Motor neuron (in vitro differentiated cells): Measurements from ENCODE around the gene TMEM170B. TPM values are rescaled to one million over a fixed set of nuclear protein-coding genes. Genes with fewer than 3 reads are reported as not detected.

Source experiments
- ATAC-seq, 8 experiments: fragments of 200-7000 bp; cut with Tn5 transposase; replicated peaks in 6 of 8; 2 replicates each; pipeline ENCODE4 v1.8.0; 2021; ENCODE audit warnings: mild to moderate bottlenecking in 8 of 8, moderate library complexity in 8 of 8
- H3K27ac ChIP-seq, 2 donors: fragments of 250-450 bp; sonication (Bioruptor Pico); 2 replicates each; pipeline ENCODE4 v1.9.0; 2021; ENCODE audit warnings: antibody characterized with exemption in 2 of 2, mild to moderate bottlenecking in 2 of 2, moderate library complexity in 1 of 2
- H3K4me1 ChIP-seq, 2 donors: fragments of 250-450 bp; sonication (Bioruptor Pico); replicated peaks in 1 of 2; 2 replicates each; pipeline ENCODE4 v1.6.1; 2021; ENCODE audit warnings: antibody characterized with exemption in 2 of 2, mild to moderate bottlenecking in 2 of 2, moderate library complexity in 1 of 2
- H3K4me3 ChIP-seq, 5 donors: fragments of 250-450 bp; sonication (Bioruptor Pico); 2 replicates each; pipeline ENCODE4 v1.9.0; 2021; ENCODE audit warnings: antibody characterized with exemption in 5 of 5, mild to moderate bottlenecking in 5 of 5, moderate library complexity in 4 of 5
- WGBS, 10 experiments: fragments of 450-650 bp; shearing (Covaris generic); methylation state at CpG; one replicate each; pipeline ENCODE4 v1.0.0; 2022; 5-methylcytosine and 5-hydroxymethylcytosine counted together
- in situ Hi-C, 9 experiments: fragments of 400-800 bp; cut with MboI; loops; one replicate each; pipeline ENCODE4 v1.15.0; 2021; ENCODE audit warnings: low sequenced_read_pairs in 9 of 9, low pct_unique_long_range_greater_than_20kb in 2 of 9; ENCODE audit not compliant: unreplicated experiment in 9 of 9
- total RNA-seq, 8 experiments: library from RNA; unstranded; fragments of 300-600 nt; gene quantifications; 2 replicates each; pipeline versions ENCODE4 v1.2.3 to v1.2.4, GENCODE V29; 2022

TMEM170B gene
- total RNA-seq, 8 experiments from 2014 or later: 1.0 to 24.1 (median 20.4) TPM

DNA sequence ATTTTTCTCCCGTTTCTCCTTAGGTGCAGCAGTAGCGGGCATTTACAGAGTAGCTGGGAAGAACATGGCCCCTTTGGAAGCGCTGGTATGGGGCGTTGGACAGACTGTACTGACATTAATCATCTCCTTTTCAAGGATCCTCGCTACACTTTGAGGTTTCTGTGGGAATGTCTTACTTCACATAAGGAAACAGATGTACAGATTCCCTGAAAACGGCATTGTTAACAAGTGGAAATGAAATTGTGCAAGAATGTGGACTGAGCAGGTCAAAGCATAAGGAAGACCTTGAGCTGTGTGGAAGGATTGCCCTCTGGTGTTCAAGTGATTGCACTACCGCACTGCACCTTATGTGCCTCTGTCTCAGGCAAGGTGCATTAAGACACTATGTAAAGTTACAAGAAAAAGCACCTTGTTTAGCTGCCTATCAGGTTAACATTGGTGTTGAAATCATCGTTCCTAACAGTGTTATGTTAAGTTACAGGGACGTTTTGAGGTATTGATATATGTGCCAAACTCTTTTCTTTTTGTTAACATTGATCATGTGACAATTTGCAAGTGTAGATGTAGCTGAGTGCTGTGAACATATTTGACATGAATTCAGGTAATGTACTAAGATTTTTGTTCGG is 38.0 kb downstream of the TMEM170B start:
- WGBS, 10 experiments: 28 to 79% (median 55%) methylated on average over 4 to 10 of the region's 10 CpGs
- ATAC-seq: peak; percentile 86 to 100 (median 99)
- in situ Hi-C loops: loop anchor here in 2 of 9 experiments (25.0 kb wide), 2 partner anchors 662 to 1012 kb away; no protein-coding TSS in a partner anchor
- Histone ChIP-seq H3K4me1 (no peaks in the 10 kb centered on the region), H3K4me3 (no peak overlapping the region), H3K27ac (no peak overlapping the region)

- 31 to 100% (median 81%) methylated on average over 2 to 4 of the region's 4 CpGs; no CpG with 5 or more reads in 1 of the 10 experiments for WGBS, 10 experiments
- ATAC-seq: peak in 1 of 8 experiments; percentile 46
- in situ Hi-C loops: loop anchor here in 2 of 9 experiments (25.0 kb wide), 2 partner anchors 656 to 1006 kb away; no protein-coding TSS in a partner anchor
- Histone ChIP-seq H3K4me1 (no peaks in the 10 kb centered on the region), H3K27ac (no peak overlapping the region), H3K4me3 (no peak overlapping the region)
Observed at GRCh38 chr6:11580686-11581405, 43.3 kb downstream of the TMEM170B start.

DNA sequence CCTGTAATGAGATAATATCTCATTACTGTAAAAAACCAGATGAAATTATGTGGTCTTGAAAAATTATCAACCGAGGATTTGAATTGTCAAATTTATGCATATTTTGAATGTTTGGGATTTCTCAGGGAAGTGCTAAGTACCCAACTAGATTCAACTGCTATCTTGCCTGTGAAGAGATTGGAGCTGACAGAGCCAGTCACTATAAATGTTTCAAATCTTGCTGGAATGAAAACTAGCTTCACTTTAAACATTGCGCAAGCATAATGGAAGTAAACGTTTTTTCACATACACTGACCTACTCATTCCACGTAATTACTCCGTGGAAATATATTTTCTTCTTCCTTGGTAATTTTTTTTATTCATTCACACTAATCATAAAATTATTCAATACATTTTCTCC is 46.7 kb downstream of the TMEM170B start:
- WGBS, 10 experiments: 41 to 97% (median 77%) methylated on average over 4 to 5 of the region's 5 CpGs
- no peak overlapping the region for H3K27ac ChIP-seq
- in situ Hi-C loops: loop anchor here in 2 of 9 experiments (25.0 kb wide), 2 partner anchors 653 to 1003 kb away; no protein-coding TSS in a partner anchor
- H3K4me1 ChIP-seq: no peaks in the 10 kb centered on the region
- H3K4me3 ChIP-seq: no peak overlapping the region
- ATAC-seq: no peak

GRCh38 chr6:11585426-11586016 is 48.0 kb downstream of the TMEM170B start:
- H3K4me3 ChIP-seq: no peak overlapping the region
- ATAC-seq: no peak
- H3K27ac ChIP-seq: no peak overlapping the region
- no peaks in the 10 kb centered on the region for H3K4me1 ChIP-seq
- WGBS, 10 experiments: 0 to 71% (median 14%) methylated on average over 1 of the region's 1 CpG
- in situ Hi-C loops: loop anchor here in 2 of 9 experiments (25.0 kb wide), 2 partner anchors 652 to 1002 kb away; no protein-coding TSS in a partner anchor

DNA sequence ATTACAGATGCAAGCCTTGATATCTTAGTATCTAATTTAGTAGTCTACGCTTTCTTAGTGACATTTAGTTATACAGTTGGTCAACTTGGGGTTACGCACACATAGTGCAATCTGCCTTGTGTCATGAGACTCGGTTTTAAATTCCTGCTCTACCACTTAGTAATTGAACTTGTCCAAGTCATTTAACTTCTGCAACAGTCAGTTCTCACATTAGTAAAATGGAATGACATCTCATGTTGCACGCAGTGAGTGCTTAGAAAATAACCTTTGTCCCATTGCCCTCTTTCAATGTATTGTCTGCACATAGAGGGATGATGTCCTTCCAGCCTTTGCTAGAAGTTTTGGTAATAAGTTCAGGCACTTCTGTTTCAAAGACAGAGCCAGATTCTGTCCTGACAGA is 48.6 kb downstream of the TMEM170B start:
- in situ Hi-C loops: loop anchor here in 2 of 9 experiments (25.0 kb wide), 2 partner anchors 651 to 1001 kb away; no protein-coding TSS in a partner anchor
- 60 to 100% (median 76%) methylated on average over 1 to 4 of the region's 4 CpGs; no CpG with 5 or more reads in 2 of the 10 experiments for WGBS, 10 experiments
- H3K27ac ChIP-seq: no peak overlapping the region
- H3K4me1 ChIP-seq: no peaks in the 10 kb centered on the region
- ATAC-seq: no peak
- no peak overlapping the region for H3K4me3 ChIP-seq

- no peaks in the 10 kb centered on the region for H3K4me1 ChIP-seq
- no peak overlapping the region for H3K27ac ChIP-seq
- WGBS, 10 experiments: 3 to 93% (median 56%) methylated on average over 1 to 7 of the region's 7 CpGs
- peak in 4 of 8 experiments; percentile 90 to 100 (median 98) for ATAC-seq
- H3K4me3 ChIP-seq: no peak overlapping the region
- in situ Hi-C loops: loop anchor here in 2 of 9 experiments (25.0 kb wide), 2 partner anchors 651 to 1001 kb away; no protein-coding TSS in a partner anchor
Observed at GRCh38 chr6:11586536-11586935, 49.0 kb downstream of the TMEM170B start.

GRCh38 chr6:11589261-11589660 is 51.7 kb downstream of the TMEM170B start:
- ATAC-seq: no peak
- no peak overlapping the region for H3K27ac ChIP-seq
- H3K4me1 ChIP-seq: no peaks in the 10 kb centered on the region
- in situ Hi-C loops: loop anchor here in 2 of 9 experiments (25.0 kb wide), 2 partner anchors 648 to 998 kb away; no protein-coding TSS in a partner anchor
- 50 to 100% (median 74%) methylated on average over 1 to 3 of the region's 3 CpGs; no CpG with 5 or more reads in 1 of the 10 experiments for WGBS, 10 experiments
- no peak overlapping the region for H3K4me3 ChIP-seq

DNA sequence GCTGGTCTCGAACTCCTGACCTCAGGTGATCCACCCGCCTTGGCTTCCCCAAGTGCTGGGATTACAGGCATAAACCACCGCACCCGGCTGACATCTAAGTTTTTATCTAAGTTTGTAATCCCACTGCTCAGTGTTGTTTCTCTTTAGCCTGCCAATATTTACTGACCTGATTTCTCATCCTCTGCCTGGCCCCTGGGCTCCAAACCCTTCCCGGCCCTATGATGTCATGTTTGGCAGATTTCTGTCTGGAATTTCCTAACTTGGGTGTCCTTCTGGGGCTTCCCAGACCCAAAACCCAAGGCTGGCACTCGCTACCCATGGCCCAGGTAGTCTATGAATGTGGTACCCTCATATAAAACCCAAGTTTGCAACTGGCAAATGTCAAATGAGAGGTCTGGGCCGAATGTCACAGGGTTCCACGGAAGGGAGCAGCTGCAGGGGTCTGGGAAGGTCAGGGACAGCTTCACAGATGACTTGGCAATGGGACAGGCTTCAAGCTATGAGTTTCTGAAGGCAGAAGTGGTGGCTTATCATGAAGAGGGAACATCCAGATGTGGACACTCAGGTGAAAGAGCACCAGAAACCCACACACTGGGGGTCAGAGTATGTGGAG is 54.9 kb downstream of the TMEM170B start:
- Histone ChIP-seq H3K4me3 (no peak overlapping the region), H3K4me1 (no peaks in the 10 kb centered on the region), H3K27ac (no peak overlapping the region)
- 40 to 100% (median 56%) methylated on average over 1 to 5 of the region's 8 CpGs; no CpG with 5 or more reads in 3 of the 10 experiments for WGBS, 10 experiments
- no peak for ATAC-seq
- in situ Hi-C loops: loop anchor here in 2 of 9 experiments (25.0 kb wide), 2 partner anchors 645 to 995 kb away; no protein-coding TSS in a partner anchor

- Histone ChIP-seq H3K4me1 (no peaks in the 10 kb centered on the region), H3K4me3 (no peak overlapping the region), H3K27ac (no peak overlapping the region)
- no peak for ATAC-seq
- WGBS, 10 experiments: 57 to 100% (median 83%) methylated on average over 1 to 7 of the region's 9 CpGs; no CpG with 5 or more reads in 3 of the 10 experiments
- in situ Hi-C loops: loop anchor here in 2 of 9 experiments (25.0 kb wide), 2 partner anchors 644 to 994 kb away; no protein-coding TSS in a partner anchor
Observed at GRCh38 chr6:11593096-11593495, 55.5 kb downstream of the TMEM170B start.

DNA sequence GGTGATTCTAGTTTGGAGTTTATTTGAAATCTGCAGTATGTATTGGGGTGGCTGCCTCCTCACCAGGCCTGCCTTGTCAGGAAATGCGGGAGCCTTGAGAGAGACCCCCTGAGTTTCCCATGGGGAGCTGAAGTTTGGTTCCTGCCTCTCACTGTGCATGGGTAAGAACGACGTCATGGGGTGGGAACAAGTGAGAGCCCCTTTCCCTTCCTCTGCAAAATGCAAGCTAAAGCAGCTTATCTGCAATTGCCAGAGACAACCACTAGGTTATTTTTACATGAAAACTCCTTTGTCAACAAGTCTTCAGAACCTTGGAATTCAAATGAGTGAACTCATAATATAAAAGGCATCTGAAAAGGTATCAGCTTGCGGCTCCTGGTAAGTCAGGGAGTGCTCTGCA is 58.4 kb downstream of the TMEM170B start:
- Histone ChIP-seq H3K4me3 (no peak overlapping the region), H3K4me1 (no peaks in the 10 kb centered on the region), H3K27ac (no peak overlapping the region)
- in situ Hi-C loops: loop anchor here in 2 of 9 experiments (25.0 kb wide), 2 partner anchors 641 to 991 kb away; no protein-coding TSS in a partner anchor
- WGBS, 10 experiments: 60 to 100% (median 91%) methylated on average over 1 to 4 of the region's 4 CpGs; no CpG with 5 or more reads in 1 of the 10 experiments
- no peak for ATAC-seq

DNA sequence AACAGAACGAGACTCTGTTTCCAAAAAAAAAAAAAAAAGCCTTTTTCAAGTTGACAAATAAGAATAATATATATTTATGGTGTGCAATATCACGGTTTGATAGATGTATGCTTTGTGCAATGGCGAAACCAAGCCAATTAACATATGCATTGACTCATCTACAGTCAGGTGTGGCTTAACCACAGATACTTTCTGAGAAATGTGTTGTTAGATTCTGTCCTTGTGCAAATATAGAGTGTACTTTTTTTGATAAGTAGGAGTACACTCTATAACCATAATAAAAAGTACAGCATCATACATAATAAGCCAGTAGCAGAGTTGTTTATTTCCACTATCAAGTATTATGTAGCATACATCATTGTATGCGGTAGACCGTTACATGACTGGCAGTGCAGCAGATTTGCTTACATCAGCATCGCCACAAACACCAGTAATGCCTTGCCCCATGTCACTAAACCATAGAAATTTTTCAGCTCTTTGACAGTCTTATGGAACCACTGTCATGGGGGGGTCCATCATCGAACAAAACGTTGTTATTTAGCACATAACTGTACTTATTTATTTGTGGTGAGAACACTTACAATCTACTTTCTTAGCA is 59.2 kb downstream of the TMEM170B start:
- peak in 2 of 8 experiments; percentile 33 to 63 for ATAC-seq
- H3K27ac ChIP-seq: no peak overlapping the region
- H3K4me3 ChIP-seq: no peak overlapping the region
- H3K4me1 ChIP-seq: no peaks in the 10 kb centered on the region
- 47 to 100% (median 94%) methylated on average over 2 to 7 of the region's 8 CpGs for WGBS, 10 experiments
- in situ Hi-C loops: loop anchor here in 2 of 9 experiments (25.0 kb wide), 2 partner anchors 641 to 991 kb away; no protein-coding TSS in a partner anchor

DNA sequence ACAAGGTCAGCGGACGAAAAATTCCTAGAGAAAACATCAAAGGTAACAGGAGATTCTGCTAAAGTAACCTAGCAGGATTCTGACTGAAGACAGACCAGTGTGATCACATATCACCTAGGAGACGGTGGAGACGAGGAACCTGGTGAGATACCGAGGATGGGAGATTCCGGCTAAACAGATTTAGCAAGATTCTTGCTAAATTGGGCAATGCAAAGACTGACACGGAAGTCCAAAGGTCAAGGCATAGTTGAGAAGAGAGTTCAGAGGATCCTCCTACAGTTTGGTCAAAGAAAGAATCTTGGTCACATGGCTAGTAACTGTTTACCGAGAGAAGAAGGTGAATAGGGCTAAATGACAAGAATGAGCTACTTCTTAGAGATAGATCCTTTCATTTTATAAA is 61.1 kb downstream of the TMEM170B start:
- Histone ChIP-seq H3K4me3 (no peak overlapping the region), H3K27ac (no peak overlapping the region), H3K4me1 (no peaks in the 10 kb centered on the region)
- WGBS, 10 experiments: 43 to 93% (median 74%) methylated on average over 2 to 8 of the region's 8 CpGs; no CpG with 5 or more reads in 1 of the 10 experiments
- ATAC-seq: no peak
- in situ Hi-C loops: loop anchor here in 2 of 9 experiments (25.0 kb wide), 2 partner anchors 639 to 989 kb away; no protein-coding TSS in a partner anchor
